ENCODE results near the gene ODF2L.

GRCh38 chr1:86325264-86325663 is 70.9 kb downstream of the ODF2L start:
- TF ChIP-seq CTCF (IDR thresholded peaks at IDR 0.05) = no peak
- no peak for TF ChIP-seq POLR2A (IDR thresholded peaks at IDR 0.05)
